Tibial artery (tissue), 4 donors: Measurements from ENCODE around the gene TTC24.

ENCODE experiments used
- DNase-seq, 2 donors: peaks; one replicate each; pipeline ENCODE4 v3.0.0-alpha.2; 2019
- H3K27ac ChIP-seq, 2 donors: fragments of 200-600 bp; sonication (generic) in 1 of 2; 1 replicate in 1 of 2; 2 replicates in 1 of 2; pipeline ENCODE4 v1.5.1; 2018 to 2019; ENCODE audit warnings: mild to moderate bottlenecking in 1 of 2
- H3K27me3 ChIP-seq, 2 donors: fragments of 200-600 bp; sonication (generic) in 1 of 2; one replicate each; pipeline versions ENCODE4 v1.5.1 to v1.6.0; 2016 to 2019
- H3K36me3 ChIP-seq, 3 donors: fragments of 200-600 bp; sonication (generic) in 2 of 3; one replicate each; pipeline ENCODE4 v1.5.1; 2016 to 2019; ENCODE audit warnings: mild to moderate bottlenecking in 2 of 3
- H3K4me1 ChIP-seq, 4 donors: fragments of 200-600 bp; sonication (generic) in 2 of 4; 1 replicate in 3 of 4; 2 replicates in 1 of 4; pipeline ENCODE4 v1.5.1; 2016 to 2019
- H3K4me3 ChIP-seq, 2 donors: fragments of 200-600 bp; sonication (generic) in 1 of 2; 1 replicate in 1 of 2; 2 replicates in 1 of 2; pipeline ENCODE4 v1.5.1; 2018 to 2019; ENCODE audit warnings: mild to moderate bottlenecking in 2 of 2
- H3K9me3 ChIP-seq, 3 donors: fragments of 200-600 bp; sonication (generic) in 1 of 3; one replicate each; pipeline ENCODE4 v1.5.1; 2016 to 2019
- CTCF ChIP-seq, 2 experiments: fragments of 200-600 bp in 1 of 2; fragments of 450-650 bp in 1 of 2; IDR thresholded peaks; one replicate each; pipeline ENCODE4 v1.5.1; 2017 to 2019; ENCODE audit warnings: antibody characterized with exemption in 2 of 2, mild to moderate bottlenecking in 1 of 2, moderate library complexity in 1 of 2
- intact Hi-C: fragments of 100-400 bp; cut with DNase I; formaldehyde crosslinking; loops from one replicate; pipeline ENCODE4 v1.15.0; 2023; ENCODE audit warnings: low total_unique reads

TTC24 gene

GRCh38 chr1:156554971-156555370, 24.6 kb upstream of the TTC24 start:
- no peaks in the 10 kb centered on the region for H3K27me3 ChIP-seq
- no peaks in the 10 kb centered on the region for H3K4me1 ChIP-seq
- TF ChIP-seq CTCF (IDR thresholded peaks at IDR 0.05): no peak
- H3K9me3 ChIP-seq: no peaks in the 10 kb centered on the region
- no peak for DNase-seq
- no peak overlapping the region for H3K4me3 ChIP-seq
- no peaks in the 10 kb centered on the region for H3K36me3 ChIP-seq
- intact Hi-C loops: no loop called here
- no peak overlapping the region for H3K27ac ChIP-seq

DNA sequence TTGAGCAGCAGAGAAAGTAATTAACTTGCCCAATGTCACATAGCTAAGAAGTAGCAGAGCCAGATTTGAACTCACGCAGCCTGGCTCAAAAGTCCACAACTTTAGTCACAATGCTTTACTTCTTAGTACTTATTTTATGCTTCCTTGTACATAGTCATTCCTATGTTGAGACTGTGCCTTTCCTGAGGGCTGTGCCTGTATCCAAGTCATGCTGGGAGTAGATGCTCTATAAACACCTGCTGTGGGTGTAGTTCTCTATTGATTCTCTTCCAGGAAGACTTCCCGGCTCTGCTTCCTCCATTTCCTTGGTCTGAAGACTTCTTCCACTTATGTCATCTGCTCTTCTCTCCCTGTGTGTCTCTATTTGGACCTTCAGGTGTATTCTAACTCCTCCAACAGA, 23.8 kb upstream of the TTC24 start:
- no peak overlapping the region for H3K4me3 ChIP-seq
- no peak overlapping the region for H3K27ac ChIP-seq
- intact Hi-C loops: no loop called here
- no peaks in the 10 kb centered on the region for H3K4me1 ChIP-seq
- no peaks in the 10 kb centered on the region for H3K27me3 ChIP-seq
- H3K36me3 ChIP-seq: no peaks in the 10 kb centered on the region
- H3K9me3 ChIP-seq: no peaks in the 10 kb centered on the region
- no peak for TF ChIP-seq CTCF (IDR thresholded peaks at IDR 0.05)
- no peak for DNase-seq

DNA sequence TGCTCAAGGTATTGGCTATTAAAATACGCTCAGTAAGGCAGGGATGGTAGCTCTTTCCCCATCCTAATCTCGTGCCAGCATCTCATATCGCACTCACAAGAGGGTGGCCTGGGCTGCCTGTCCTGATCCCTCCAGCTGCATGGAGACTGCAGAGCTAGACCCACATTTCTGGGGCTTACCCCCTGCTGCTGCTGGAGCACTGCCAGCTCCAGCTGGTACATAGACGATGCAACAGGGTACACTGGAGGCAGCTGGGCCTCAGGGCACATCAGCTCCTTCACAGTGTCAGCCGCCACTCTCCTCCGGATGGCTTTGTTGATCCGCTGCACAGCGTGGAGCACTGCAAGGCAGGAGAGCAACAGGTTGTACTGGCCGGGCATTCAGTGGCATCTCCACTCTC, 23.2 kb upstream of the TTC24 start:
- Histone ChIP-seq H3K9me3 (no peaks in the 10 kb centered on the region), H3K27ac (no peak overlapping the region), H3K4me1 (no peaks in the 10 kb centered on the region), H3K36me3 (no peaks in the 10 kb centered on the region), H3K4me3 (no peak overlapping the region), H3K27me3 (no peaks in the 10 kb centered on the region)
- no peak for DNase-seq
- no peak for TF ChIP-seq CTCF (IDR thresholded peaks at IDR 0.05)
- intact Hi-C loops: no loop called here

GRCh38 chr1:156559086-156559796, 20.3 kb upstream of the TTC24 start:
- H3K4me1 ChIP-seq: no peaks in the 10 kb centered on the region
- intact Hi-C loops: no loop called here
- no peaks in the 10 kb centered on the region for H3K27me3 ChIP-seq
- no peak for TF ChIP-seq CTCF (IDR thresholded peaks at IDR 0.05)
- no peak overlapping the region for H3K27ac ChIP-seq
- no peak overlapping the region for H3K4me3 ChIP-seq
- DNase-seq: no peak
- H3K36me3 ChIP-seq: no peaks in the 10 kb centered on the region
- no peaks in the 10 kb centered on the region for H3K9me3 ChIP-seq

DNA sequence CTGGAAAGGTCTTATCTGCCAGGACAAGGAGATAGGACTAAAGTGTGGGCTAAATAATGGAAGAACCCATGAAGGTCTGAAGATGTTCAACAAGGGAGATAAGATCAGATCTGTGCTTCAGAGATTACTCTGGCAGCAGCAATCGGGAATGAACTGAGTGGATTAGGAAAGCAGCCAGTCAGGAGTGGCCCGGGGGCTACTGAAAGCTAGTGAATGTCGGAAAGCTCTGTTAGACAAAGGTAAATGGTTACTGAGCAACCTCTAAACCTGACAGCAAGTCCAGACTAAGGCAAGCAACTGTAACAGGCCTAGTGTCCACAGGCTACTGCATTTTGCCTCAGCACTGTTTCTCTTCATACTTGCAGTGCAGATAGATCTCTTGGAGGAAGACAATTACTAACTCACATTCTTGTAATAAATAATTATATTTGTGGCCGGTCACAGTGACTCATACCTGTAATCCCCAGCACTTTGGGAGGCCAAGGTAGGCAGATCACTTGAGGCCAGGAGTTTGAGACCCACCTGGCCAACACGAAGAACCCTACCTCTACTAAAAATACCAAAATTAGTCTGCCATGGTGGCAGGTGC, 19.6 kb upstream of the TTC24 start:
- H3K27ac ChIP-seq: no peak overlapping the region
- H3K27me3 ChIP-seq: no peaks in the 10 kb centered on the region
- no peaks in the 10 kb centered on the region for H3K36me3 ChIP-seq
- H3K4me1 ChIP-seq: no peaks in the 10 kb centered on the region
- no peaks in the 10 kb centered on the region for H3K9me3 ChIP-seq
- H3K4me3 ChIP-seq: no peak overlapping the region
- no peak for TF ChIP-seq CTCF (IDR thresholded peaks at IDR 0.05)
- intact Hi-C loops: no loop called here
- no peak for DNase-seq
